ENCODE data around the gene PTPA. TPM values are rescaled to one million over a fixed set of nuclear protein-coding genes. Genes with fewer than 3 reads are reported as not detected.

Gene PTPA
- total RNA-seq, 1 donor = 73.5 TPM

DNA sequence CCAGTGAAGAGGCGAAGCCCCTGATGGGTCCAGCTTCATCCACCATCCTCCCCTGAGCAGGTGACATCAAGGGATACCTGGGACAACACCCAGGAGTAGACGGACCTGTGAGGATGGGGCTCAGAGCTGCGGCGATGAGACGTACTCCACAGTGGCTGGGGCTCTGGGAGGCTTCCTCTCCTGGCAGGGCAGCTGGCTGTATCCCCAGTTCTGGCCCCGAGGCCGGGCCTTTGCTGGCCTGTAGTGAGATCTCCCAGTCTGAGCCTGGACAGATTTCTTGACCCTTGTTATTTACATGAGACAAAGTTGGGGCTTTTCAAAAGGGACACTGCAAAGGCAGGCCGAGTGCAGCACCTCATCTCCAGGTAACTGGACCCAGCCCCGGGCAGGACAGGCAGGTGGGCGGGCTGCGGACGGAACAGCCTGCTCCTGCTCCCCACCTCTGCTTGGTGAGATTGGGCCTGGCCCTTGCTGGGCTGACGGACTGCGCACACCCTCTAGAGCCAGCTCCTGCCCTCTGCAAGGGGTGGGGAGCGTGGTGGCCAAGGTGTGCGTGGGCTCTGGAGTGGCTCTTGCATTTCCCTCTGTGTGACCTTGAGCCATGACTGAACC is 43.8 kb downstream of the PTPA start:
- no peaks in the 10 kb centered on the region for H4K20me1 ChIP-seq (ENCODE audit: insufficient read depth, low read length)
- no peaks in the 10 kb centered on the region for H3K79me2 ChIP-seq (ENCODE audit: insufficient read depth, low read length)
- H3K36me3 ChIP-seq (ENCODE audit: insufficient read depth, low read length) = no peaks in the 10 kb centered on the region
- TF ChIP-seq, protein P1, sequence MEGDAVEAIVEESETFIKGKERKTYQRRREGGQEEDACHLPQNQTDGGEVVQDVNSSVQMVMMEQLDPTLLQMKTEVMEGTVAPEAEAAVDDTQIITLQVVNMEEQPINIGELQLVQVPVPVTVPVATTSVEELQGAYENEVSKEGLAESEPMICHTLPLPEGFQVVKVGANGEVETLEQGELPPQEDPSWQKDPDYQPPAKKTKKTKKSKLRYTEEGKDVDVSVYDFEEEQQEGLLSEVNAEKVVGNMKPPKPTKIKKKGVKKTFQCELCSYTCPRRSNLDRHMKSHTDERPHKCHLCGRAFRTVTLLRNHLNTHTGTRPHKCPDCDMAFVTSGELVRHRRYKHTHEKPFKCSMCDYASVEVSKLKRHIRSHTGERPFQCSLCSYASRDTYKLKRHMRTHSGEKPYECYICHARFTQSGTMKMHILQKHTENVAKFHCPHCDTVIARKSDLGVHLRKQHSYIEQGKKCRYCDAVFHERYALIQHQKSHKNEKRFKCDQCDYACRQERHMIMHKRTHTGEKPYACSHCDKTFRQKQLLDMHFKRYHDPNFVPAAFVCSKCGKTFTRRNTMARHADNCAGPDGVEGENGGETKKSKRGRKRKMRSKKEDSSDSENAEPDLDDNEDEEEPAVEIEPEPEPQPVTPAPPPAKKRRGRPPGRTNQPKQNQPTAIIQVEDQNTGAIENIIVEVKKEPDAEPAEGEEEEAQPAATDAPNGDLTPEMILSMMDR (IDR thresholded peaks at IDR 0.05; ENCODE audit: extremely low read depth, low read depth, low read length) = no peak
- no peak overlapping the region for H3K27ac ChIP-seq (ENCODE audit: low read depth, low read length)
- no peak overlapping the region for H3K4me3 ChIP-seq (ENCODE audit: insufficient read depth, low read length)
- no peaks in the 10 kb centered on the region for H3K4me1 ChIP-seq (ENCODE audit: insufficient read depth, low read length)
- peak; percentile 82 for DNase-seq (ENCODE audit: insufficient read length, low spot score, missing footprints)
- H3K4me2 ChIP-seq (ENCODE audit: insufficient read depth, low read length) = no peak overlapping the region
- H2AFZ ChIP-seq (ENCODE audit: low read length) = no peak overlapping the region
- H3K27me3 ChIP-seq (ENCODE audit: insufficient read depth, low read length) = no peaks in the 10 kb centered on the region
- no peaks in the 10 kb centered on the region for H3K9me3 ChIP-seq (ENCODE audit: low read depth, low read length)

DNA sequence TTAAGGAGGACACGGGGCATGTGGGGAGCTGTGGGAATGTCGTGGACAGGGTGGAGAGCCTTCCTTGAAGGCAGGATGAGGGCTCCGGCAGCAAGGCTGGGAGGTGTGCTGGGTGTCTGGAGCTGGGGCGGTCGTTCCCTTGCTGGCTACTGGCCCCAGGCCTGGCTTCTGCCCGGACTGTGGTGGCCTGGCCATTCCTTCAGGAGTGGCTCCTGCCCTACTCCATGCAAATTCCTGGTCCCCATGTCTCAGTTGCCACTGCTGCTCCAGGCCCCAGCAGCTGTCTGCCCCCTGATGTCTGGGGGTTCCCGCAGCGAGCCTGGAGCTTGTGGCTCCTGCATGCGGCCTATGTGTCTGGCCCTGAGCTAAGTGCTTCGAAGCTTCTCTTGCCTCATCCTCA is 44.9 kb downstream of the PTPA start:
- no peaks in the 10 kb centered on the region for H4K20me1 ChIP-seq (ENCODE audit: insufficient read depth, low read length)
- no peaks in the 10 kb centered on the region for H3K36me3 ChIP-seq (ENCODE audit: insufficient read depth, low read length)
- H3K27ac ChIP-seq (ENCODE audit: low read depth, low read length) = no peak overlapping the region
- no peaks in the 10 kb centered on the region for H3K4me1 ChIP-seq (ENCODE audit: insufficient read depth, low read length)
- H2AFZ ChIP-seq (ENCODE audit: low read length) = no peak overlapping the region
- no peak overlapping the region for H3K4me3 ChIP-seq (ENCODE audit: insufficient read depth, low read length)
- H3K27me3 ChIP-seq (ENCODE audit: insufficient read depth, low read length) = no peaks in the 10 kb centered on the region
- H3K4me2 ChIP-seq (ENCODE audit: insufficient read depth, low read length) = no peak overlapping the region
- peak; percentile 77 for DNase-seq (ENCODE audit: insufficient read length, low spot score, missing footprints)
- no peaks in the 10 kb centered on the region for H3K79me2 ChIP-seq (ENCODE audit: insufficient read depth, low read length)
- no peaks in the 10 kb centered on the region for H3K9me3 ChIP-seq (ENCODE audit: low read depth, low read length)
- TF ChIP-seq, protein P1 (IDR thresholded peaks at IDR 0.05; ENCODE audit: extremely low read depth, low read depth, low read length) = no peak

DNA sequence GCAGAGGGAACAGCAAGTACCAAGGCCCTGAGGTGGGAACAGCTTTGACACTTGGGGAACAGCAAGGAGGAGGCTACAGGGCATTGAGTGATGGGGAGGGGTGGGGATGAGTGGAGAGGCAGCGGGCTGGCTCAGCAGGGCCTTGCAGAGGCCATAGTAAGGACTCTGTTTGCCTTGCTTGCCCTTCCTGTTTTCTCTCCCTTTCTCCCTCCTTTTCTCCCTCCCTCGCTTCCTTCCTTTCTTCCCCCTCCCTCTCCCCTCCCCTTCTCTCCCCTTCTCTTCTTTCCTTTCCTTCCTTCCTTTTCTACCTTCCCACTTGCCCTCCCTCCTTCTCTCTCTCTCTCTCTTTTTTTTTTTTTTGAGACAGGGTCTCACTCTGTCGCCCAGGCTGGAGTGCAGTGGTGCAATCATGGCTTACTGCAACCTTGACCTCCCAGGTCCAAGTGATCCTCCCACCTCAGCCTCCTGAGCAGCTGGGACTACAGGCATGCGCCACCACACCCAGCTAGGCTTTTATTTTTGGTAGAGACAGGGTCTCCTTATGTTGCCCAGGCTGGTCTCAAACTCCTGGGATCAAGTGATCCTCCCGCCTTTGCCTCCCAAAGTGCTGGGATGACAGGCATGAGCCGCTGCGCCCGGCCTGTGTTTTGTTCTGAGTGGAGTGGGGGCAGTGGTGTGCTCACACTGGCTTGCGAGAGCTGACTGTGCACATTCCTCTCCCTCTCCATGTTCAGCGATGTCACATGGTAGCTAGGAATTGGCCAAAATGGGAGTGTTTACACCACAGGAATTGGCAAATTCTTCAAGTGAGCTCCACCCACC is 49.7 kb downstream of the PTPA start:
- DNase-seq (ENCODE audit: insufficient read length, low spot score, missing footprints) = peak; percentile 77
- no peaks in the 10 kb centered on the region for H3K36me3 ChIP-seq (ENCODE audit: insufficient read depth, low read length)
- H2AFZ ChIP-seq (ENCODE audit: low read length) = no peak overlapping the region
- peaks cover 16% of the 10 kb centered on the region for H3K4me1 ChIP-seq (ENCODE audit: insufficient read depth, low read length)
- H3K79me2 ChIP-seq (ENCODE audit: insufficient read depth, low read length) = no peaks in the 10 kb centered on the region
- H3K27me3 ChIP-seq (ENCODE audit: insufficient read depth, low read length) = no peaks in the 10 kb centered on the region
- H4K20me1 ChIP-seq (ENCODE audit: insufficient read depth, low read length) = no peaks in the 10 kb centered on the region
- H3K4me3 ChIP-seq (ENCODE audit: insufficient read depth, low read length) = no peak overlapping the region
- H3K27ac ChIP-seq (ENCODE audit: low read depth, low read length) = no peak overlapping the region
- H3K4me2 ChIP-seq (ENCODE audit: insufficient read depth, low read length) = no peak overlapping the region
- no peaks in the 10 kb centered on the region for H3K9me3 ChIP-seq (ENCODE audit: low read depth, low read length)
- TF ChIP-seq, protein P1 (IDR thresholded peaks at IDR 0.05; ENCODE audit: extremely low read depth, low read depth, low read length) = no peak

DNA sequence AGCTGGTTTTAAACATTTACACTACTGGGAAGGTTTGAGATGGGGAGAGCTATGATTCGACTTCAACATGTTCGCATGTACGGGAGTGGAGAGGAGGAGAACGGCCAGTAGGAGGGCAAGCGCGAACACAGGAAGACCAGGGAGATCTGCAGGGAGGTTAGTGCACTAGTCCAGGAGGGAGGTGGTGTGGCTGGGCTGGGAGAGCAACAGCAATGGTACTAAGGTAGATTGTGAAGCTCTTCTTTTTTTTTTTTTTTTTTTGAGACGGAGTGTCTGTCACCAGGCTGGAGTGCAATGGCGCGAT is 50.3 kb downstream of the PTPA start:
- Histone ChIP-seq H3K4me1 (ENCODE audit: insufficient read depth, low read length) (peaks cover 17% of the 10 kb centered on the region), H3K27me3 (ENCODE audit: insufficient read depth, low read length) (no peaks in the 10 kb centered on the region), H3K36me3 (ENCODE audit: insufficient read depth, low read length) (no peaks in the 10 kb centered on the region), H3K79me2 (ENCODE audit: insufficient read depth, low read length) (no peaks in the 10 kb centered on the region), H4K20me1 (ENCODE audit: insufficient read depth, low read length) (no peaks in the 10 kb centered on the region), H2AFZ (ENCODE audit: low read length) (no peak overlapping the region), H3K4me3 (ENCODE audit: insufficient read depth, low read length) (no peak overlapping the region), H3K4me2 (ENCODE audit: insufficient read depth, low read length) (no peak overlapping the region), H3K27ac (ENCODE audit: low read depth, low read length) (no peak overlapping the region), H3K9me3 (ENCODE audit: low read depth, low read length) (no peaks in the 10 kb centered on the region)
- TF ChIP-seq, protein P1 (IDR thresholded peaks at IDR 0.05; ENCODE audit: extremely low read depth, low read depth, low read length) = no peak
- DNase-seq (ENCODE audit: insufficient read length, low spot score, missing footprints) = no peak
